SK-N-MC (cell line): ENCODE results near the gene C10orf67.

Source experiments
- EZH2 ChIP-seq: fragments of 200-600 bp; sonication (generic); IDR thresholded peaks from one replicate; pipeline ENCODE4 v1.6.1; 2017; ENCODE audit warnings: antibody characterized with exemption
- FOXP2 ChIP-seq: optimal IDR thresholded peaks from 2 replicates; pipeline ENCODE3; 2011; ENCODE audit warnings: mild to moderate bottlenecking, moderate library complexity; ENCODE audit not compliant: insufficient read depth; ENCODE audit errors: extremely low read length, control extremely low read depth
- POLR2AphosphoS5 ChIP-seq: IDR thresholded peaks from 2 replicates; pipeline ENCODE4 v1.6.1; 2012; ENCODE audit warnings: mild to moderate bottlenecking, low read depth, low read length, borderline replicate concordance

- TF ChIP-seq EZH2 (no peak), POLR2AphosphoS5 (no peak), FOXP2 (no peak)
Measured at GRCh38 chr10:23373156-23373555, 28.6 kb upstream of the C10orf67 start.
